EL (cell line): ENCODE data around the gene SCD5.

Experiments used
- DNase-seq: peaks from one replicate; pipeline ENCODE4 v3.0.0-alpha.2; 2016

SCD5 gene

GRCh38 chr4:82758701-82759685 lies 39.6 kb downstream of the SCD5 start:
- no peak for DNase-seq

- DNase-seq, result no peak
These were observed 42.5 kb downstream of the SCD5 start for GRCh38 chr4:82756061-82756460.

GRCh38 chr4:82755650-82756049 lies 42.9 kb downstream of the SCD5 start:
- no peak for DNase-seq

- no peak for DNase-seq
These were observed 44.0 kb downstream of the SCD5 start for GRCh38 chr4:82754513-82755165.

GRCh38 chr4:82753725-82754410 lies 44.7 kb downstream of the SCD5 start:
- no peak for DNase-seq

GRCh38 chr4:82753238-82753637 lies 45.4 kb downstream of the SCD5 start:
- DNase-seq, result no peak

- peak; percentile 18 for DNase-seq
These were observed 49.7 kb downstream of the SCD5 start for GRCh38 chr4:82748810-82749470.

GRCh38 chr4:82747686-82748575 lies 50.7 kb downstream of the SCD5 start:
- DNase-seq, result no peak

GRCh38 chr4:82746705-82747574 lies 51.7 kb downstream of the SCD5 start:
- DNase-seq, result no peak

- peak; percentile 97 for DNase-seq
These were observed 53.3 kb downstream of the SCD5 start for GRCh38 chr4:82745173-82745842.

- DNase-seq, result no peak
These were observed 54.2 kb downstream of the SCD5 start for GRCh38 chr4:82744284-82744968.

- no peak for DNase-seq
These were observed 57.4 kb downstream of the SCD5 start for GRCh38 chr4:82741188-82741587.

GRCh38 chr4:82739287-82740190 lies 59.1 kb downstream of the SCD5 start:
- peak; percentile 43 for DNase-seq

GRCh38 chr4:82737354-82737753 lies 61.2 kb downstream of the SCD5 start:
- no peak for DNase-seq

GRCh38 chr4:82733636-82734035 lies 65.0 kb downstream of the SCD5 start:
- peak; percentile 79 for DNase-seq

- DNase-seq, result no peak
These were observed 70.3 kb downstream of the SCD5 start for GRCh38 chr4:82728301-82728700.

GRCh38 chr4:82726596-82726995 lies 72.0 kb downstream of the SCD5 start:
- no peak for DNase-seq

GRCh38 chr4:82721819-82722423 lies 76.7 kb downstream of the SCD5 start:
- DNase-seq, result peak; percentile 36
